HG03097 (cell line): Measurements from ENCODE around the gene ARSI.

Experiments
- ATAC-seq: cut with Tn5 transposase; IDR thresholded peaks from one replicate; pipeline ENCODE4 v1.9.1; 2021; ENCODE audit not compliant: unreplicated experiment, low FRiP score

The ARSI gene

DNA sequence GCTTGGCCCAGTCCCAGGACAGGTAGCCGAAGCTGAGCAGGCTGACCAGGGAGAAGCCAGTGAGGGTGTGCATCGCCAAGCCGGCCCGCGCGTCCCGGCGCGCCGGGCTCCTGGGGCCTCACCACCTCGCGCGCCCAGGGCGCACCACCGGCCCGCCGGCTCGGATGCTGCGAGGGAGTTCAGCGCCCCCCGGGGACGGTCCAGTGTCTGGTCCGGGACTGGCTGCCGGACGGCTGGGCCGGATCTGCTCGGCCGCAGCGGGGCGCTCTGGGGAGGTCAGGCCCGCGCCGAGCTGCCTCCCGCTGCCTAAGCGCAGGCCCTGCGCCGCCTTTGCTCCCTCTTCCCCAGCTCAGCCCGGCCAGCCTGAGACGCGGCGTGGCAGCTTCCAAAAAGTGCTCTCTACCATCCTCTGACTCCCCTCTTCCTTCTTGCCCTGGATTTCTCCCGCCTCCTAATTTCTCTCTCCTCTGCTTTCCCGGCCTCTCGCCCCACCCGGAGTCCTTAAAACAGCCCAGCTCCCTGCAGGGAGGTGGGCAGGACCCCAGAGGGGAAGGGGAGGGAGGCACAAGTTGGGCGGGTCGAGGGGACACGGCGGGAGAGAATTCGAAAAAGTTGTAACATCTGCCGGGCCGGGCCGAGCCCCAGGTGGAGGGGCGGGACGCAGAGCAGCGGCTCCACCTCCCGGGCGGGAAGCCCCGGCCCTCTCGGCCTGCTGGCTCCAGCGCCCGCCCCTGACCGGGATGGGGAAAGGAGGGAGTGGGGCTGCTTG lies at the start of gene ARSI:
Gene ARSI, minus strand, starts transcription at position 605 of the 769 bp plus-strand sequence. Its CDS starts 532 bp downstream, at position 73.
- ATAC-seq: no peak

DNA sequence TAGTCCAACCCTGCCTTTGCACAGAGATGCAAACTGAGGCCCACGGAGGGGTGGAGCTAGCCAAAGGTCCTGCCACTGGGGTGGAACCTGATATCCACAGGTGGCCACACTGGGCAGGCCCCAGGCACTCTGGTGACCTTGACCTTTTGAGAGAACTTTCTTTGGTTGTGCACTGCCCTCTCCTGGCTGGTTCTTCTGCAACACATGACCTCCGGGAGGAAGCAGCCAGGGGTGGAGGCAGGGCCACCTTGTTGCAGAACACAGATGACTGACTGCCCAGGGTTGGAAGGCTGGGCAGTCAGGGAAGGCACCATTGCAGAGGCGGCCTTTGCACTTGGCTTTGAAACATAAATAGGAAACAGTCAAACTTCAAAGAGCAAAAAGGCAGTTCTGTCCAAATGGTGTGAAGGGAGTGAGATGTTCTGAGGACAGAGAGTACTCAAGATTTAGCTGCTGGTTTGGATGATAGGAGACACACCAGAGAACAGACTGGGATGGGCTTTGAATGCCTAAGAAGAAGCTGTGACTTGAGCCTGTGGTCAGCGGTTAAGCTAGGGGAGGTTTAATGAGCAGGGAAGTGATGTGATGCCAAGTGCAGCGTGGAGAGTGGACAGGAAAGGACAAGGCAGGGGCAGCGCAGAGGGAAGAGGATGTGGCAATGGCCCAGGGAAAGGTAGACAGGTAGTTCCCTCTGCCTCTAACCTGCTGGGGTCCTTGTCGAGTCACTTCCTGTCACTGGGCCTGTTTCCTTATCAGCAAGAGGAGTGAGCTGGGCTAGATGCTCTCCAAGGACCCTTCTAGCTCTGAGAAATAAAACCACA lies 48.0 kb upstream of the ARSI start:
- ATAC-seq: no peak

DNA sequence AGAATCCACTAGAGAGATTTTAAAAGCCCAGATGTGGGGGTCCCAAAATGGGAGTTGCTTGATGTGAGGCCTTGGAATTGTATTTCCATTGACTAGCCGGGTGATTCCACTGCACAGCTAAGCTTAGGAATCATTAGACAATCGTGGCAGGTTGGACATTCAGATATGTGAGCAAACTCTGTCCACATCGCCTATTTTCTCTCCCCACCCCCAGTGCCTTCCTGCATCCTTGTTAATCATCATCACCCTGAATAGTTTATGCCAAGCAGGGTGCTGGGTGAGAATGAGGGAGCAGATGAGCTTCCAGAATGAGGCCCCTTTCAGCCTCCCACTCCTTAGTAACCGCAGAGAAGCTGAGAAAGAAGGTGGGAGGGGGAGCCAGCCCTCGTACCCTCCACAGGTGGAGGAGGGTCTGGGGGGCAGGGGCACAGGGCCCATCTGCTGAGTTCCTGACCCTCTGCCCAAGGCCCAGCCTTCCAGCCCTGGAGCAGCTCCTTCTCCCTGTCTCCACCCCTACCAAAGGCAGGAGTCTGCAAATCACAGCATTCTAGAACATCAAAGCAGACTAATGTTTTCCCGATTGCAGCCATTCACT lies 47.1 kb upstream of the ARSI start:
- no peak for ATAC-seq

DNA sequence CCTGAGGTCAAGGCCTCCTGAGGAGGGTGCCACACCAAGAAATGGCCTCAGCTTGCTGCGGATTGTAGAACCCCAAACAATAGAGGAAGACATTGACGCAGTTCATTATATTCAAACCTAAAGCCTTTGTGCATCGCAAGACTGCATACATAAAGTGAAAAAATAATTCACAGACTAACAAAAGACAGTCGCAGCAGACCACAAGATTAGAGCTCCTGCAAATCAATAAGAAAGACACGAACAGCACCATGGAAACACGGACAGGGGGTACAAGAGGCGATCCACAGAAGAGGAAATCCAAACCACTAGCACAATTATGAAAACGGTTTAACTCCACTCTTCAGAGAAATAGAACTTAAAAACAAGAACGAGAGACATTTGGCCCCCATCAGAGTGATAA lies 44.7 kb upstream of the ARSI start:
- ATAC-seq: no peak

DNA sequence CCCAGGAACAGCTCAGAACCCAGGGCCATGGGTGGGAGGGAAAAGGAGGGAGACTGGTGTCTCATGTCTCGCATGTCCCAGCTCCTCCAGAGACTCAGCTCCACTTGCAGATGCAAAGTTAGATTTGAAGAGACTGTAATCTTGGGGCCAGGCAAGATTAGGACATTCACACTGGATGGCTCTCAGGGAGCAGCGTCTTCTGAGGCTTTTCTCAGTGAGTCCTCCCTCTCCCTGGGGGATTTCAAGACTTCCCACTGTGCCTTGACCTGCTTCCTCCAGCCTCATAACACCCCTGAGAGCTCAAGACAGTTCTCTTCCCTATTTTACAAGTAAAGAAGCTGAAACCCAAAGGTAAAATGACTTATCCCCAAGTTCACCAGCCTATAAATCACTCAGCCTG lies 44.3 kb upstream of the ARSI start:
- ATAC-seq: no peak

DNA sequence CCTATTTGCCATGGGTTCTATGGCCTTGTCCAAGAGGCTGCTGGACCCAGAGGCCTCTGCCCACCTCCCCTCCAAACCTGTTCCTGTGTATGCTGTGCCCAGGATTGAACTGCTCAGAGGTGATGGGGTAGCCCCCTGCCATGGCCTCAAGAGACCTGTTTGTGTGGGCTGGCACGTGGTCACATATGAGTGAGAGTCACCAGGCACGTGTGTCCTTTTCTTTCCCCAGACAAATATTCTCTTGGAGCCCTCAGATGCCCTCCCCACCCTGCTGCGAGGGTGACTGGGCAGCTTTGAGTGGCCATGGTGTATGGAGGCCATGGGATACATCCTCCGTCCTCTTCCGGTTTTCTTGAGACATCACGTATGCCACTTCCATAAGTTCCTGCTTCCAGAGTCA lies 43.9 kb upstream of the ARSI start:
- no peak for ATAC-seq

DNA sequence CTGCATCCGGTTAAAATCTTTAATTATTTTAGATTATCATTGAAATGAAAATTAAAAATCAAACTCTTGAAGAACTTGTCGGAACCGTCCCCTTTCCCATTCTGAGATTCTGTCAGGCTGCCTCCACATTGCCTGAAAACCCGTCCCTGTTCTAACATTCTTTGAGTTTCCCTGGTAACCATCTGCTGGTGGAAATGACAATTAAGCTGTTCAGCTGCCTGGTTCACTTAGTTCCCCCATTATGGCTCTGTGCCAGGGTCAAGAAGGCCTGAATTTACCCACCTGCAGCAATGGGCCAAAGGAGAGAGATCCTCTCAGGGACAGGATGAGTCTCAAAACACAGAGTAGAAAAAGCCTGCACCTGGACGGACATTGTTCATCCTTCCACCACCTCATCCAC lies 43.0 kb upstream of the ARSI start:
- ATAC-seq: no peak

DNA sequence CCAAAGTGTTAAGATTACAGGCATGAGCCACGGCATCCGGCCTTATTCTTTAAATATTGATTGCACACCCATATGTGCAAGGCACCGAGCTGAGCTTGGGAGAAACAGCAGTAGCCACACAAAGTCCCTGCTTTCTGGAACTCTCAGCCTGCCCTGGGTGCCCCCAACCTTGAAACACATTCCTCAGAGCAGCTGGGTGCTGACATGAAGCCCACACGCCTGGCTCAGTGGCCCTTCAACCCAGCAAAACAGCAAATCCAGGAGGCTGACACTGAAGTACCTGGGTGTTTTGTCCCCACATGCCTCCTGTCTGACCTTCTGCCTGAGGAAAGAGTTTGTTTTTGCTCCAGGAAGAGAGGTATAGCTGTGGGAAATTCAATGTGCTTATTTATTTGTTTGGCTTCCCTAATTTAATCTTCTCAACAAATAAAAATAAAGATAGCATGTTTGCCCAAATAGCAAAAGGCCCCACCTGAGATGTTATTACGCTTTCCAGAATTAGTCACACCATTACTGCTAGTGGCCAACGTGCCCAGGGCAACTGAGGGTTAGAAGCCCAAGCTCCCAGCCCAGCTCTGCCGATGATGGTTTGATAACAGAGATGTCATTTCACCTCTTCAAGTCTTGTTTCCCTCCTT lies 41.4 kb upstream of the ARSI start:
- no peak for ATAC-seq

DNA sequence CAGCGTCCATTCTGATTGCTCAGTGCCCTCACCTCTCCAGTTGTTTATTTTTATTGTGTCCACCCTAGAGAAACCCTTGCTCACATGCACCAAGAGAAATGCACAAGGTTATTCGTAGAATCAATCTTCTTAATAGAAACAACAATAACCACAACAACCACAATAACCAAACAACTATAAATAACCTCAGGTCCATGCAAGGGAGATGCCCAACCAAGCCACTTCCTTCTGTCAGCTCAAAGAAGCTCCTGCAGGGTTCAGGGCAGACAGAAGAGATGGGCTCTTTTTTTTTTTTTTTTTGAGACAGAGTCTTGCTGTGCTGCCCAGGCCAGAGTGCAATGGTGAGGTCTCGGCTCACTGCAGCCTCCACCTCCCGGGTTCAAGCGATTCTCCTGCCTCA lies 39.9 kb upstream of the ARSI start:
- no peak for ATAC-seq

DNA sequence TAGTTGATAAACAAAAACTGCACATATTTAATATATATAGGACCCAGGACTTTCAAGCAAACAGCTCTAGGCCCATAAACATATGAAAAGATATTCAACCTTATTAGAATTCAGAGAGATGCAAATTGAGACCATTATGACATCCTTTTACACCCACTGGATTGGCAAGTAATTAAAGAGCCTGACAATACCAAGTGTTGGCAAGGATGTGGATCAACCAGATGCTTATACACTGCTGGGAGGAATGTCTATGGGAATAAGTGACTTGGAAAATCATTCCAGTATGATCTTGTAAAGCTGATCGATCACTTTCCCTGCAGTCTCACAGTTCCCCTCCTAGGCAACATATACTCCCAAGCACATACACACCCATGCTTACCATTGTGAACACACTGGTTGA lies 39.3 kb upstream of the ARSI start:
- ATAC-seq: no peak

DNA sequence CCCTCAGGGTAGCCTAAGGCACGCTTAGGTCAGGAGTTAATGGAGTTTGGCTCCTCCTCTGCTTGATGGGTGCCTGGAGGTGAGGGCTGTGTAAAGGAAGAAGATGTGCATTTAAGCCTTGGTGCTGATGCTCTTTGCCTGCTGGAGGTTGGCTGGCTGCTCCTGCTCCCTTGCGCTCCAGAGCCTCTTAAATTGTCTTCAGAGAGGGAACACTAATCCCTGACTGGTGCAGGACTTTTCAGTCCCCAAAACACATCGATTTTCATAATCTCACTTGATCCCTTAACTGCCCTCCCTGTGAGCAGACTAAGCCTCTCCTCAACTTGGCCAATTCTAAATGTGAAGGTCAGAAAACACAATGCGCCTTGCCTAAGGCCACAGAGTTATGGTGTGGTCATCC lies 38.6 kb upstream of the ARSI start:
- no peak for ATAC-seq

DNA sequence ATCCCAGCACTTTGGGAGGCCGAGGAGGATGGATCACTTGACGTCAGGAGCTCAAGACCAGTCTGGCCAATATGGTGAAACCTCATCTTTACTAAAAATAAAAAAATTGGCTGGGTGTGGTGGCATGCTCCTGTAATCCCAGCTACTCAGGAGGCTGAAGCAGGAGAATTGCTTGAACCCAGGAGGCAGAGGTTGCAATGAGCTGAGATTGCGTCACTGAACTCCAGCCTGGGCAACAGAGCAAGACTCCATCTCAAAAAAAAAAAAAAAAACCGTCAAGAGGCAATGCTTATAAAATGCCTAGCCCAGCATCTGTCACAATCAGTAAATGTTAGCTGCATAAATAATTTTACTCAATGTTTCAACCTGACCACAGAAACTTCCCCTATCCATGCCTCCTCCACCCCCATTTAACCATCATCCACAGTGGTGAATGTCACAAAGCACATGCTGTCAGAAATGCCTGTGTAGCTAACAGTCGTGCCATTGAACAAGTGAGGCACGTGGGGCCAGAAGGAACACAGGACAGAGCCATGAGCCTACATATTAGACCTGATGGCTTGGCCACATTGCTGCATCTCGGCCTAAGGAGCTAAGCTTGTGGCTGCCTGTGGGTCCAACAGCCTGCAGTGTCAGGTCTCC lies 38.0 kb upstream of the ARSI start:
- ATAC-seq: no peak

DNA sequence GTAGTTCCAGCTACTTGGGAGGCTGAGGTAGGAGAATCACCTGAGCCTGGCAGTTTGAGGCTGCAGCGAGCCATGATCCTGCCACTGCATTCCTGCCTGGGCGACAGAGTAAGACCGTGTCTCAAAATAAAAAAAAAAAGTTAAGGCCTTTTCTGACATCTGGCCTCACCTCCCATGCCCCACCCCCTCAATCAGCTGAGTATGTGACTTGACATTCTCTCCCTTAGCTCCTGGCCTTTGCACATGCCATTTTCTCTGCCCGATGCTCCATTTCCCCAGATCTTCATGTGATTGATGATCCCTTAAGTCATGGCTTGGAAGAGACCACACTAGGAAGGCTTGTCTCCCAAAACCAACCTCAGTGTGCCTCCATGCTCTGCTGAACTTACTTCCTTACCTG lies 37.1 kb upstream of the ARSI start:
- ATAC-seq: no peak

DNA sequence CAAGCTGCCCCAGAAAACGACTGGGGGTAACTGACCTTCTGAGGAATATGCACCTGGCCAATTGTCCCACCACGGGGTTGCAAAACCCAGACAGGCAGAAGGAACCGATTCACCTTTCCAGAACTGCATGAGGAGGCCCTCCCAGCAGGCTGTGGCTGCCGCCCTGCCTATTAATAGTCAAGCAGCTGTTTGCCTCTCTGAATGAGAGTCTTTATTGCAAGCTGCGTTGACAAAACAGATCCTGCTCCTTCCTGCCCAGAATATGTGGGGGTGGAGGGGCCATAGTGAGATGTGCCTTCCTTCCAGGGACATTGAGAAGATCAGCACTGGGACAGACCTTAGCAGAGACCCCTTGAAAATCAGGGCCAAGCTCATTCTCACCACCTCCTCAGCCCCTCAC lies 36.5 kb upstream of the ARSI start:
- no peak for ATAC-seq

DNA sequence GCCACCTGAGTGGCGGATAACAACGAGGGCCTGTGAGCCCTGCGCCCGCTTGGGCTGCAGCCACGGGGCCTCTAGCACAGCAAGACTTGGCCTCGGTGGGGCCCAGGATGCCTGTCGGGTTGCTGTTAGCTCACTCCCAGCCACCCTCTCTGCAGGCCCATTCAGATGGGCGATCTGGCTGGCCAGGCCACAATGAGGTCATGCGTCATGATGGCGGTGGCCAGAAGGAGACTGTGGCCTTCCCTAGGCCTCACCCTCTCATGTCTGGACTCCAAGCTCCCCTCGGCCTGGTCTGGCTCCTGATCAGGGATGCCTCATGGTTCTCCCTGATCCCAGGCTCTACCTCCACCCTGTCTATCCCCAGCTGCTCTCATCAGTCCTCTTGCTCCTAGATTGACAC lies 35.8 kb upstream of the ARSI start:
- no peak for ATAC-seq

DNA sequence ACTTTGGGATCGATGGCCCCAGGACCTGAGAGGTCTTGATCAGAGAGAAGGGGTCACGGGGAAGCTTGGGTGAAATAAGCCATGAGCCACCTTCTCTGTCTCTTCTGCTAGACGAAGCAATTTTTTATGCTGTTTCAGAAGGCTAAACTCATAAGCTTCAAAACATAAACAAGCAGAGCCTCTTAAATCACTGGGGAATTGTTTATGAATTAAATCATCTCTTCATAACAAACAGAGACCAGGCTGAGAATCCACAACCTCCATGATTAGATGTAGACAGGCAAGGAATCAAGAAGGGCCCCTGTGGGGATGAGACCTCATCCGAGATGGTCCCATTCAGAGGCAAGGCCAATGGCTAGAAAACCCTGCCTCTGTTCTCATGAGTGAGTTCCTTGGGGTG lies 33.1 kb upstream of the ARSI start:
- ATAC-seq: no peak

DNA sequence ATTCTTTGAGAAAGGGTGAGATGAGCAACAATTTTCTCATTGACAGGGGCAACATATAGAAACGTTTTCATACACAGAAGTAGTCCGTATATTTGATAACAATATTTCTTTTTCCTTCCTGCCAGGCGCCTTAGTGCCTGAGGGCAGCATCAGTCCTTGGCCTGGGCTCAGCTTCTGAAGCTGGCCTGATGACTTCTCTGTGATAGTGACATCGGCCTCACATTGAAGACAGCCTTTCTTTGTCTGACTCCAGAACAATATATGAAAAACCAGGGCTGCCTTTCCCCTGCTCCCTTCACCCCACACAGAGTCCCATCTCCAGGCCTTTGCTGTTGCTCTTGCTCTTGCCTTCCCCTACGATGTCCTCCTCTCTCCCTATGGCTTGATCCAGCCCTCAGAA lies 30.7 kb upstream of the ARSI start:
- no peak for ATAC-seq

DNA sequence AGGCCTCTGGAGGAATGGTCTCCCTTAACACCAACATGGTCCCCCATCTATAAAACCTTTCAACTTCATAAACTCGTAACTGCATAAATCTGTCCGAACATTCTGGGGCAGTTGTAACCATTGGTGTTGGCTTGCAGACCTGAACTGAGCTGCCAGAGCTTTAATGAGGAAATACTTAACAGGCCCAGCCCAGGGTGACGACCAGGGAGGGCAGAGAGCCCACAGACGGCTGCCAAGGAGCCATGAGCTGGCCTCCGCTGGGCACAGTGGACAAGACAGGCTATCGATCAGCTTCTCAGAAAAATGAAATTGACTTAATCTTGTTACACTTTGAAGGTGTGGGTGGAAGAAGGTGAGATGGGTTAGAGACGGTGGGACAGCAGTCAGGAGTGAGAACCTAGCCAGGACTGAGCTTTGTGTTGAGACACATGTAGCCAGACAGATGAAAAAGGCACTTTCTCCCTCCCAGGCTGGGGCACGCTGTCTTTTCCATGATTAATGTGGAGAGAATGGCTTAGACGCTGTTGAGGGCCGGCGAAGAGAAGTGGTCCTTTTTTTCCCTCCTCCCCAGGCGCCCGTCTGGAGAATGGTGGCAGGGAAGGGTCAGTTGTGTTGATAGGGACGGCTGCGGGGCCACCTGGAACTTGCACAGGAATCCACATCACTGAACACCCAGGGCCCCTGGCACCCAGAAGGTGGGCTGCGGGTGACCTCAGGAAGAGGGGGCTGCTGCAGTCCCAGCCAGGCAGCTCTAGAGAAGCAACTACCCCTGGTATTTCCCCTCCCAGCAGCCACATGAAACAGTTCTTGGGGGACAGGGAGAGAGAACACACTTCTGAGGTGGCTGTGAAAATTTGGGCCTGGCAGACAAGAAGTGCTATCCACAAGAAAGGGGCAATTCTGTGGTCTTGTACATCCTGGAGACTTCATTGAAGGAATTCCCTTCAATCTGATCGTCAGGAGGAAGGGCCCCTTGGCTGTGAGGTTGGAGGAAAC lies 27.5 kb upstream of the ARSI start:
- no peak for ATAC-seq

DNA sequence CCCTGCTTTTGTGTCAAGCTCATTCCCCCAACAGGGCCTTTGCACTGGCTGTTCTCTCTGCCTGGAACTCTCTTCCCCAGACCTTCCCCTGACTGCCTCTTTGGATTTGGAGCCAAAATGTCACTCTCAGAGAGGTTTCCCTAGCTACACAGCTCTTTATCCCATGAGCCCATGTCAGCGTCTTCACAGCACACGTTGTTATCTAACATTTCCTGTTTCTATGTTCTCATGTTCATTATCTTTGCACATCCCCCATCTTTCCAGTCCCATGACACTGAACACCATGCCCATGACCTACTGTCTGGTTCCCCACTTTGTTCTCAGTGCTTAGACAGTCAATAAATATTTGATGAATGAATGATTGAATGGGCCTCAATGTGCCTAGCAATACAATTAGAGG lies 26.3 kb upstream of the ARSI start:
- no peak for ATAC-seq

DNA sequence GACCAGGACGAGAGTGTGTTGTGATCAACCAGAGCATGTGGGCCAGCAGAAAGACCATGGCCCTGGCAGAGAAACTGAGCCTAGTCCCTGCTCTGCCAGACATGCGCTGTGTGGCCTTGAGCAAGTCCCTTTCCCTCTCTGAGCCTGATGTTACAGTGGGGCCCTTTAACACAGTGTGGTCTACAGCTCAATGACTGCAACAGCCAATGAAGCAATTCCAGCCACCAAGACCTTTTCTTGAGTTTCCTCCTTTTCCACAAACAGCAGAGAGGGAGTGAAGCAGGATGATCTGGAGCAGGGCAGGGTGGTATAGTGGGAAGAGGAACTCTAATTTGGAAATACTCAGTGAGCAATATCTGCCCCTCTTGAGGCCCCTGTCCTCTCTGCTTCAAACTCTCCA lies 25.8 kb upstream of the ARSI start:
- ATAC-seq: no peak
